Measurements from ENCODE around the gene B4GALNT3.
A peak's percentile ranks its signal among the peaks of the same experiment; 100 is the strongest.

The B4GALNT3 gene

DNA sequence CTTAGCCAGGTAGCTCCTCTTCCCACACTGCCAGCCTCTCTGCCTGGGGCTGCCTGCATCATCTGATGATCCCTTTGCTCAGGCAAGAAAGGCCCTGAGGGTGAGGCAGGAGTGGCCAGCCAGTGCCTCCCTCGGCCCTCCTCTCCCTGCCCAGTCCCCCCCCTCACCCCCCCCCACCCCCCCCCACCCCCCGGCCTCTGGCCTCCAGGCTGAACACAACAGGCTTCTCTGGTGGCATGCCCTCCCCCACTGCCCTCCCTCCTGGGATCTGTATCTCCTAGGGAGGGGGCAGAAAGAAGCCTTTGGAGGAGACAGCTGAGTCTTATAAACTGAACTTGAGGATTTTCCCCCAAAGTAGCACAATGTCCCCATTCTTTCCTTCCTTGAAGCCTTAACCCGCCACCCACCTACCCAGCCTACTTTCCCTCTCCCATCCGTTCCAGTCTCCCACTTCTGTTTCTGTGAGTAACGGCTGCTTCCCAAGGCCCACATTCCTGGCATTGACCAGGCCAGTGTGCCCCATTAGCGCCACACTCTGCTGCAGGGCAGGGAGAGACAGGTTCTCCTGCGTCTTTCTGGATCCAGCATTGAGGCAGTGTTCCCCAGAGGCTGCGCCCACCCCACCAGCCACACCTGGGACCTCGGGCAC, 82.1 kb downstream of the B4GALNT3 start:
- DNase-seq, result no peak

- no peak for DNase-seq
Observed at GRCh38 chr12:542395-543113, 82.8 kb downstream of the B4GALNT3 start.

DNA sequence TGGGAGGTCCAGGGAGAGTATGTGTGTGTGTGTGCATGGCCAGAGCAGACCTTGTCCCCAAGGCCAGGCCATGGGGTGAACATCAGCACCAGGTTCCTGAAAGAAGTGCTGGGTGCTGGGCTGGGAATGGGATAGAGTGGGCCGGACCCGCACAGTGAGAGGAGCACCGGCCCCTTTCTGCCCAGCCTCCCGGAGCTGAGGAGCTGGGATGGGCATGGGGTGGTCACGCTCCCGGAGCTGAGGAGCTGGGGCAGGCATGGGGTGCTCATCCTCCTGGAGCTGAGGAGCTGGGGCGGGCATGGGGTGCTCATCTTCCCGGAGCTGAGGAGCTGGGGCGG, 83.3 kb downstream of the B4GALNT3 start:
- no peak for DNase-seq

DNA sequence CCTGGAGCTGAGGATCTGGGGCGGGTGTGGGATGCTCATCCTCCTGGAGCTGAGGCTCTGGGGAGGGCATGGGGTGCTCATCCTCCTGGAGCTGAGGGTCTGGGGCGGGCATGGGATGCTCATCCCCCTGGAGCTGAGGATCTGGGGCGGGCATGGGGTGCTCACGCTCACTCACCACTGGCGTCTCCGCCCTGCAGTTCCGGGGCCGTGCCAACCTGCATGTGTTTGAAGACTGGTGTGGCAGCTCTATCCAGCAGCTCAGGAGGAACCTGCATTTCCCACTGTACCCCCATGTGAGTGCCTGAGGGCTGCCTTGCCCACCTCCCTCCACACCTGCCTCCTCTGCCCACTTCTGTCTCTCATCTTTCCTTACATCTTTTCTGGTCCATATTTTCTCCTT, 84.4 kb downstream of the B4GALNT3 start:
- no peak for DNase-seq

DNA sequence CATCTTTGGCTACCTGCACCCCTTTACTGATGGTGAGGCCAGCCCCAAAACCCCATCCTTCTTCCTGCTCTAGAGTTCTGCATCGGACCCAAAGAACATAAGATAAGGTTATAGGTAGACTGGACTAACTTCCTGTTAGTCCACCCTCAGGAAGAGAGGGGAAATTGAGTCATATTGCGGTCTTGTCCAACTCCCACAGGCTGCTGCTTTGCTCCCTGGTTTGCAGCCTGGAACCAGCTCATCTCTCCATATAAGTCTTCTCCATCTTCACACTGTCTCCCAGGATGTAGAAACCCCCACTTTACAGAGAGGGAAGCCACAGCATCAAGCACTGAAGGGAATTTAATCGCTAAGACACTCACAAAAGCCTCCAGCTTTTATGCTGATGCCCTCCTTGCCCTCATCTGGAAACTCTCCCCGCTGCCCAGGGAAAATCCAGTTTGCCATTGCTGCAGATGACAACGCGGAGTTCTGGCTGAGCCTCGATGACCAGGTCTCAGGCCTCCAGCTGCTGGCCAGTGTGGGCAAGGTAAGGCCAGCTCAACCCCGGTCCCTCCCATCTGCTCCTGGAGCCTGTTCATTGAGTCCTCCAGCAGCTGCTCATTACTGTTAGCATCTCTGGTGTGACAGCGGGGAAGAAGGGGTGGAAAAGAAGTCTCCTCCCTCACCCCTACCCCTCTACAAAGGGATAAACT, 85.3 kb downstream of the B4GALNT3 start:
- DNase-seq, result no peak

DNA sequence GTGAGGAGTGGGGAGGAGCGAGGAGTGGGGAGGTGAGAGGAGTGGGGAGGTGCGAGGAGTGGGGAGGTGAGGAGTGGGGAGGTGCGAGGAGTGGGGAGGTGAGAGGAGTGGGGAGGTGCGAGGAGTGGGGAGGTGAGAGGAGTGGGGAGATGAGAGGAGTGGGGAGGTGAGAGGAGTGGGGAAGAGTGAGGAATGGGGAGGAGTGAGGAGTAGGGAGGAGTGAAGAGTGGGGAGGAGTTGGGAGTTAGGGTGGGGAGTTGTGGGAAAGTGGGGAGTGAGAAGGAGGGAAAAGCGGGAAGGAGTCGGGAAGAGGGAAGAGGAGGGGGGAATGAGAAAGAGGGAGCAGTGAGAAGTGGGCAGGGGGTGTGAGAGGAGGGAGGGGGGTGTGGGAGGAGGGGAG, 86.1 kb downstream of the B4GALNT3 start:
- no peak for DNase-seq

DNA sequence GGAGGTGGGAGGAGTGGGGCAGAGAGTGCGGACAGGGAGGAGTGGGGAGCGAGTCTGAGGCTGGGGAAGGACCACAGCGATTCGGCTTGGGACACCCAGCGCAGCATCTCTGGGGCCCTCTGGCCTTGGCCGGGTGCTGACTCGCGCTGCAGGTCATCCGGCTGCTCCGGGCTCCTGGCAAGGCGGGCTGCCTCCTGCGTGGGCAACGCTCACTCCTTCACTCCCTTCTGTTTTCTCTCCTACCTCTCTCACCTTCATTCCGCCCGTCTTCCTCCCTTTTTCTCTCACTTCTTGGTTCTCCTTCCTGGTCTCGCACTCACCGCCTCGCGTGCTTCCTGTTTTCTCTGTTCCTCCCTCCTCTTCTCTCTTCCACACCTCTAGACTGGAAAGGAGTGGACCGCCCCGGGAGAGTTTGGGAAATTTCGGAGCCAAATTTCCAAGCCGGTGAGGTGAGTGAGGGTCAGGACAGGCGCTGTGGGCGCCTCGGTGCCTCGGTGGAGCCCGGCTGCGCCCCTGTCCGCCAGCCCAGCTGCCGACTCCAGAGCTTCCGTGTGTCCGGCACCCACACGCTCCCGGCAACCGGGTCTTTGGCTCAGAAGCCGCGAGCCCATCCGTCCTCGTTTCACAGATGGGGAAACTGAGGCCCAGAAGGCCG, 86.7 kb downstream of the B4GALNT3 start:
- DNase-seq, result no peak

- no peak for DNase-seq
Observed at GRCh38 chr12:546920-547845, 87.4 kb downstream of the B4GALNT3 start.

DNA sequence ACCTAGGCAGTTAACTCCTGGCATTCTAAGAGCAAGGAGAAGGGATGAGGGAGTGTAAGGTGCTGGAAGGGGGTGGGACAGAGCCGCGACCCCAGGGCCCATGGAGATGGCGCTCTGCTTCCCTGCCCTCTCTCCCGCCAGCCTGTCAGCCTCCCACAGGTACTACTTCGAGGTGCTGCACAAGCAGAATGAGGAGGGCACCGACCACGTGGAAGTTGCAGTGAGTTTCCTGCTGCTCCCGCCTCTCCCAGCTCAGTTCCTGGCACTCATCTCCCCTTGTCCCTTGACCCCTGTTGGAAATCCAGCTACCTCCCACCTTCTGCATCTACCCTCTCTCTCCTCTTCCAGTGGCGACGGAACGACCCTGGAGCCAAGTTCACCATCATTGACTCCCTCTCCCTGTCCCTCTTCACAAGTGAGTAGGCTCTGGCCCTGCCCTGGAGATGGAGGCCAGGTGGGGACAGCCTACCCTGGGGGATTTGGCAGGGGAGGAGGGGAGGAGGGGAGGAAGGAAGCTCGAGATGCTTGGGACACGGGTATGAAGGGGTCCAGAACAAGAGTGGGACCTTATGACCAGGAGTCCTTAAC, 88.2 kb downstream of the B4GALNT3 start:
- DNase-seq, result no peak

DNA sequence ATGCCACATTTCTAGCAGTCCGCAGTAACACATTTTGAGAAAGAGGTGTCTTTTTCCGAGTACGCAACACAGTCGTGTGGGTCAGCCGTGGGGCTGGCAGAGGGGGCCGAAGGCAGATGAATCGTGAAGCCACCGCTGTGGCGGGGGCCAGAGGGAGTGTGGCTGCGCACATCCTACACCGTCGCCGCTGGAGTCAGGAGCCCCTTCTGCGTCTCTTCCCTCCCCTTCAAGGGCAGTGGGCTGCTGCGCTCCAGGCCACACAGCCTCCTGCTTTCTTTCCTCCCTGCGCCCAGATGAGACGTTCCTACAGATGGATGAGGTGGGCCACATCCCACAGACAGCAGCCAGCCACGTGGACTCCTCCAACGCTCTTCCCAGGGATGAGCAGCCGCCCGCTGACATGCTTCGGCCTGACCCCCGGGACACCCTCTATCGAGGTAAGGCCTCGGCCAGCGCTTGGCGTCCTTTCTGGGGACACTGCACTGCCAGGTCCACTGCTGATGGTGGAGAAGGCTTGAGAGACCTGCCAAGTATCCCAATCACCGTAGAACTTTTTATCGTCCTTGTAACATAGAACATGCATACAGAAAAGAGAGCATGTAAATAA, 89.8 kb downstream of the B4GALNT3 start:
- DNase-seq, result no peak

DNA sequence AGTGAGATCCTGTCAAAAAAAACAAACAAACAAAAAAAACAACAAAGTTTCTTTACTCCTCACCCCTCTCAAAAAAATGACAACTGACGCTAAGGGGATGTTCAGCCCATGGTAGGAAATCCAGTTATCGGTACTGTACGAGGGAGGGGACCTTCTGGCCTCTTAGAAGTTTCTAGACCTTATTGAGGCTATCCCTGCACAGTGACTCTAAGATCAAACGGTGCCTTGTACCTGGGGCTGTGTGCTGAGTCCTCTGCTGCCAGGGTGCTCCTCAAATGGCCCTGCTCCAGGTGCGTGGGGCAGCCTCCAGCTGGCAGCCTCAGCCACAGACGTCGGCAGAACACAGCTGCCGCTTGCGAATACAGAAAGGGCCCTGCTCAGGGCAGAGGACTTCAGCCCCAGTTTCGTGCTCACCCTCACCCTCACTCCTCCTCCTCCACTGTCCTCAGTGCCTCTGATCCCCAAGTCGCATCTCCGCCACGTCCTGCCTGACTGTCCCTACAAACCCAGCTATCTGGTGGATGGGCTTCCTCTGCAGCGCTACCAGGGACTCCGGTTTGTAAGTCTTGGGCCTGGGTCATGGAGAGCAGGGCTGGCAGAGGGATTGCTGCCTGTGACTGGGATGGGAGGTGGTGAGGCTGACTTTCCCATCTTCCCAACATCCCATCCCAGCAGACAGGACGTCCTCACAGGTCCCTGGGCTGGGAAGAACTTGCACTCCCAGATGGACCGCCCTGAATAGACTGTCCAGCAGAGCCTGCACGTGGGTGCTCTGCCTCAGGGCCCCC, 90.9 kb downstream of the B4GALNT3 start:
- no peak for DNase-seq

DNA sequence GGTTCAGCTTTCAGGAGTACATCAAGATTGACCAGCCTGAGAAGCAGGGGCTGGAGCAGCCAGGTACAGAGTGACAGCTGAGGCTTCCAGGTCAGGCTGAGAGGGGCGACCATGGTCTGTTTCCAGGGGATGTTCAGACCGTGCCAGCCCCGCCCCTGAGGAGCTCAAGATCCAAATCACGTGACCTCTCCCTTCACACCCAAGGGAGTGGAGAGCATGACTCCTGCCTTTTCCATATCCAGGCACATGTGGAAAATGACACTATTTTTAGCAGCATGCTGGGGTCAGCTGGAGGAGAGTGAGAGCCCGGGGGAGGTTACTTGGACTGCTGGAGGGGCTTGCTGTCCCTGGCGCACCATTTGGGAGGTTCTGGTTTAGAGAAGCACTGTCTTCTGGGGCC, 92.7 kb downstream of the B4GALNT3 start:
- no peak for DNase-seq

DNA sequence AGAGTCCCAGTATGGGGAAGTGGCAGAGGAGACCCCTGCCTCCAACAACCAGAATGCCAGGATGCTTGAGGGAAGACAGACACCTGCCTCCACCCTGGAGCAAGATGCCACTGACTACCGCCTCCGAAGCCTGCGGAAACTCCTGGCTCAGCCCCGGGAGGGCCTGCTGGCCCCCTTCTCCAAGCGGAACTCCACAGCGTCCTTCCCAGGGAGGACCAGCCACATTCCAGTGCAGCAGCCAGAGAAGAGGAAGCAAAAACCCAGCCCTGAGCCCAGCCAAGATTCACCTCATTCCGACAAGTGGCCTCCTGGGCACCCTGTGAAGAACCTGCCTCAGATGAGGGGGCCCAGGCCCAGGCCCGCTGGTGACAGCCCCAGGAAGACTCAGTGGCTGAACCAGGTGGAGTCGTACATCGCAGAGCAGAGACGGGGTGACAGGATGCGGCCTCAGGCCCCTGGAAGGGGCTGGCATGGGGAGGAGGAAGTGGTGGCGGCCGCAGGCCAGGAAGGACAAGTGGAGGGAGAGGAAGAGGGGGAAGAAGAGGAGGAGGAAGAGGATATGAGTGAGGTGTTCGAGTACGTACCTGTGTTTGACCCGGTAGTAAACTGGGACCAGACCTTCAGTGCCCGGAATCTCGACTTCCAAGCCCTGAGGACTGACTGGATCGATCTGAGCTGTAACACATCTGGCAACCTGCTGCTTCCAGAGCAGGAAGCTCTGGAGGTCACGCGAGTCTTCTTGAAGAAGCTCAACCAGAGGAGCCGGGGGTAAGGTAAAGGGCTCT, 93.7 kb downstream of the B4GALNT3 start:
- no peak for DNase-seq

GRCh38 chr12:554001-554285, 94.2 kb downstream of the B4GALNT3 start:
- DNase-seq, result no peak

DNA sequence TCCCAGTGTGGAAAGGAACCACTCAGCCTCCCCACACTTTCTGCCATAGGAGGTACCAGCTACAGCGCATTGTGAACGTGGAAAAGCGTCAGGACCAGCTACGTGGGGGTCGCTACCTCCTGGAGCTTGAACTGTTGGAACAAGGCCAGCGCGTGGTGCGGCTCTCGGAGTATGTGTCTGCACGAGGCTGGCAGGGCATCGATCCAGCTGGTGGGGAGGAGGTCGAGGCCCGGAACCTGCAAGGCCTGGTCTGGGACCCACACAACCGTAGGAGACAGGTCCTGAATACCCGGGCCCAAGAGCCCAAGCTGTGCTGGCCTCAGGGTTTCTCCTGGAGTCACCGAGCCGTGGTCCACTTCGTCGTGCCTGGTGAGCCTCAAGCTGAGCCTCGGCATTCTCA, 96.8 kb downstream of the B4GALNT3 start:
- DNase-seq, result no peak

DNA sequence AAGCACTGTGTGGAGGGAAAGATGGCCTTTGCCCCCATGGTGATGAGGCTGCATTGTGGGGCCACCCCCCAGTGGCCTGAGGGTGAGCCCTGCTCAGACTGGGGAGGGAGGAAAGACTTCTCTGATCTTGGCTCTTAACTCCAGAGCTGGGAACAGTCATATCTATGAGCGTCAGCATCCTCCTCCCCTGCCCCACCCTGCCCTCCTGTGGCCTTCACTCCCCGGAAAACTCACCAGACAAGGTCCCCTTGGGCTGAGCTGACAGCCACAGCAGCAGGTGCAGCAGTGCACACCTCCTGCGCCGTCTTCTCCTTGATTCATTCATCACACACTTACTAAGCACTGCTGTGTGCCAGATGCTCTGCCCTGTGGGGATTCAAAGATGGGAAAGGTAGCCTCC, 98.8 kb downstream of the B4GALNT3 start:
- DNase-seq, result no peak

GRCh38 chr12:559208-559905, 99.6 kb downstream of the B4GALNT3 start:
- no peak for DNase-seq

- no peak for DNase-seq
Observed at GRCh38 chr12:559906-560455, 100.2 kb downstream of the B4GALNT3 start.

- DNase-seq, result peak; percentile 38
Observed at GRCh38 chr12:560691-561390, 101.1 kb downstream of the B4GALNT3 start.

Measured in SHP77 treated with DMSO at 0.1 percent for 48 hours (cell line).